HepG2 (cell line): ENCODE data around the gene TERB2. TPM values are rescaled to one million over a fixed set of nuclear protein-coding genes. Genes with fewer than 3 reads are reported as not detected.
"Not testable (repeated sequence)": the region's sequence is repeated elsewhere in the genome, so short reads cannot be mapped to it uniquely, and the experiment has no call there.

ENCODE experiments used
- ATAC-seq: fragments of 200-7000 bp; cut with Tn5 transposase; 3 replicates; pipeline ENCODE4 v1.9.1; 2020; ENCODE audit warnings: mild to moderate bottlenecking, moderate library complexity
- BruUV-seq: library from RNA; stranded (reverse); fragments of 400-500 nt; replicated peaks from 2 replicates; lab custom pipeline; 2021; lab: Mats Ljungman, UMichigan
- CTCF ChIA-PET: fragments of 300-600 bp; formaldehyde crosslinking; extraction: SDS; loops from one replicate; lab custom pipeline; 2021; ENCODE audit warnings: low total read pairs, inconsistent platforms, low intra/inter-chr PET ratio; lab: Yijun Ruan, JAX
- POLR2A ChIA-PET: fragments of 350-600 bp; sonication (Branson Sonifier 250); formaldehyde crosslinking; loops from one replicate; lab custom pipeline; 2020; ENCODE audit warnings: antibody characterized with exemption, inconsistent platforms; lab: Yijun Ruan, JAX
- DNase-seq: peaks from one replicate; pipeline ENCODE4 v3.0.0-alpha.2; 2015; ENCODE audit warnings: low spot score
- FAIRE-seq: peaks from 3 replicates; lab custom pipeline; 2011; peaks lifted over from hg19 to GRCh38; lab: Jason Lieb, UNC
- H2AFZ ChIP-seq: one replicate; pipeline ENCODE4 v1.6.1; 2011; ENCODE audit warnings: low read length, inconsistent platforms
- H3K27ac ChIP-seq: fragments of 300-600 bp; 3 replicates; pipeline ENCODE4 v1.8.0; 2011; ENCODE audit warnings: mixed run types, mild to moderate bottlenecking, mixed read lengths, low read length, inconsistent platforms; ENCODE audit not compliant: insufficient read depth; ENCODE audit errors: extremely low read length
- H3K27me3 ChIP-seq, 2 experiments: fragments of 200-600 bp in 1 of 2; 2 replicates in 1 of 2; 3 replicates in 1 of 2; pipeline versions ENCODE4 v1.6.0 to v1.8.0; 2011; ENCODE audit warnings: low read length in 2 of 2, mild to moderate bottlenecking in 2 of 2, moderate library complexity in 2 of 2, inconsistent platforms in 1 of 2; ENCODE audit not compliant: insufficient read depth in 2 of 2, control insufficient read depth in 1 of 2
- H3K36me3 ChIP-seq, 2 experiments: fragments of 200-600 bp in 1 of 2; replicated peaks in 1 of 2; 2 replicates in 1 of 2; 3 replicates in 1 of 2; pipeline versions ENCODE4 v1.5.1 to v1.8.0; 2011; ENCODE audit warnings: low read length in 2 of 2, inconsistent platforms in 1 of 2; ENCODE audit not compliant: insufficient read depth in 2 of 2, control insufficient read depth in 1 of 2
- H3K4me1 ChIP-seq: 2 replicates; pipeline ENCODE4 v1.5.1; 2012; ENCODE audit warnings: low read length, inconsistent platforms; ENCODE audit not compliant: insufficient read depth
- H3K4me2 ChIP-seq: 2 replicates; pipeline ENCODE4 v1.6.0; 2011; ENCODE audit warnings: low read depth, low read length, inconsistent platforms
- H3K4me3 ChIP-seq, 3 experiments: fragments of 200-600 bp in 1 of 3; sonication (generic), shearing (Covaris generic) in 1 of 3; replicated peaks in 1 of 3; 2 replicates each; pipeline ENCODE4 v1.5.1; 2011 to 2016; ENCODE audit warnings: low read length in 3 of 3, inconsistent platforms in 2 of 3, low read depth in 2 of 3, mild to moderate bottlenecking in 2 of 3, control low read depth in 1 of 3, mixed read lengths in 1 of 3; ENCODE audit not compliant: insufficient read depth in 1 of 3
- H3K79me2 ChIP-seq: one replicate; pipeline ENCODE4 v1.6.1; 2011; ENCODE audit warnings: low read length, inconsistent platforms; ENCODE audit not compliant: insufficient read depth
- H3K9ac ChIP-seq: 2 replicates; pipeline ENCODE4 v1.6.0; 2011; ENCODE audit warnings: mild to moderate bottlenecking, low read depth, low read length, inconsistent platforms; ENCODE audit not compliant: insufficient read depth
- H3K9me3 ChIP-seq: 2 replicates; pipeline ENCODE4 v1.5.1; 2012; ENCODE audit warnings: mild to moderate bottlenecking, low read length
- H4K20me1 ChIP-seq: 2 replicates; pipeline ENCODE4 v1.6.0; 2011; ENCODE audit warnings: inconsistent platforms, mild to moderate bottlenecking, low read length, moderate library complexity; ENCODE audit not compliant: insufficient read depth
- DRAP1 ChIP-seq: IDR thresholded peaks from 2 replicates; pipeline ENCODE4 v1.6.1; 2016; ENCODE audit warnings: missing genetic modification reagents, missing compliant biosample characterization
- GATA4 ChIP-seq: sonication (generic); IDR thresholded peaks from 2 replicates; pipeline ENCODE4 v1.6.1; 2016; ENCODE audit warnings: antibody characterized with exemption, low read depth, borderline replicate concordance
- HDAC6 ChIP-seq: fragments of 200-600 bp; sonication (generic); IDR thresholded peaks from 2 replicates; pipeline ENCODE4 v1.7.0; 2017; ENCODE audit warnings: mild to moderate bottlenecking, antibody characterized with exemption, low read length, low read depth
- KIAA2018 ChIP-seq: sonication (generic); formaldehyde crosslinking; IDR thresholded peaks from 2 replicates; pipeline ENCODE4 v1.5.0; 2020; ENCODE audit warnings: mild to moderate bottlenecking, missing genetic modification reagents, borderline replicate concordance
- MBNL3 ChIP-seq: fragments of 250-450 bp; sonication (Bioruptor Pico); conservative IDR thresholded peaks from 2 replicates; pipeline ENCODE4 v1.8.0; 2022; ENCODE audit warnings: mild to moderate bottlenecking, inconsistent platforms
- NR2F2 ChIP-seq: IDR thresholded peaks from 2 replicates; pipeline ENCODE4 v1.6.1; 2012; ENCODE audit warnings: low read depth, inconsistent platforms, borderline replicate concordance
- ZNF350 ChIP-seq: sonication (generic); formaldehyde crosslinking; IDR thresholded peaks from 2 replicates; pipeline ENCODE4 v1.4.0; 2020; ENCODE audit warnings: mild to moderate bottlenecking, low read depth, missing genetic modification reagents, borderline replicate concordance
- ZNF614 ChIP-seq: IDR thresholded peaks from 2 replicates; pipeline ENCODE4 v1.6.1; 2018; ENCODE audit warnings: missing biosample characterization, missing genetic modification reagents, inconsistent platforms, borderline replicate concordance
- ZNF766 ChIP-seq: sonication (generic); formaldehyde crosslinking; IDR thresholded peaks from 2 replicates; pipeline ENCODE4 v1.5.0; 2020; ENCODE audit warnings: missing genetic modification reagents, borderline replicate concordance
- WGBS: methylation state at CpG from one replicate; pipeline ENCODE4 v1.1.6; 2017; ENCODE audit warnings: low lambda C conversion rate; 5-methylcytosine and 5-hydroxymethylcytosine counted together
- in situ Hi-C: cut with HindIII; loops from 2 replicates; pipeline ENCODE4 v1.10.0; 2017; ENCODE audit warnings: low pct_unique_long_range_greater_than_20kb; ENCODE audit not compliant: extremely low pct_ligation_motif_present
- intact Hi-C: fragments of 100-400 bp; cut with micrococcal nuclease; formaldehyde crosslinking; loops from one replicate; pipeline ENCODE4 v1.10.0; 2022; ENCODE audit not compliant: unreplicated experiment
- polyA plus RNA-seq, 8 experiments: library from polyadenylated mRNA; depleted of rRNA in 3 of 8; stranded (reverse) in 7 of 8; unstranded in 1 of 8; fragments of >200 nt; fragmentation: Illumina TruSeq in 4 of 8; extraction: Trizol in 4 of 8; gene quantifications; 2 replicates each; pipeline versions ENCODE4 v1.2.1 to v1.2.3, GENCODE V29; 2011 to 2016; ENCODE audit warnings: low read depth in 4 of 8, missing spikeins in 1 of 8, mixed read lengths in 1 of 8; ENCODE audit not compliant: insufficient read depth in 1 of 8
- total RNA-seq, 5 experiments: library from RNA; depleted of rRNA; stranded (reverse); fragments of >200 nt; fragmentation: Illumina TruSeq; extraction: Trizol; gene quantifications; 2 replicates each; pipeline ENCODE4 v1.2.3, GENCODE V29; 2016; ENCODE audit warnings: low read depth in 1 of 5

The TERB2 gene
- total and polyA plus RNA-seq, 2 of the 13 experiments (the other 11 are each of a cell fraction or from before 2014, with no cell fraction given): not detected

GRCh38 chr15:44997632-44998031 is 41.1 kb downstream of the TERB2 start:
- H3K27ac ChIP-seq, H3K4me3 ChIP-seq, in situ Hi-C loops, FAIRE-seq, H3K79me2 ChIP-seq, H3K4me2 ChIP-seq, H4K20me1 ChIP-seq, H2AFZ ChIP-seq, DNase-seq, H3K36me3 ChIP-seq, H3K9me3 ChIP-seq, H3K9ac ChIP-seq, CTCF ChIA-PET, BruUV-seq, intact Hi-C loops, POLR2A ChIA-PET, H3K27me3 ChIP-seq, ATAC-seq: not testable (repeated sequence)
- peaks cover 19% of the 10 kb centered on the region for H3K4me1 ChIP-seq
- 65% methylated on average over 3 of the region's 3 CpGs for WGBS

- Histone ChIP-seq H3K79me2 (no peaks in the 10 kb centered on the region), H3K27ac (no peak overlapping the region), H3K4me3 (no peak overlapping the region), H3K36me3 (no peaks in the 10 kb centered on the region), H2AFZ (no peak overlapping the region), H3K4me1 (peaks cover 33% of the 10 kb centered on the region), H3K9me3 (no peaks in the 10 kb centered on the region), H3K27me3 (no peaks in the 10 kb centered on the region), H3K4me2 (no peak overlapping the region), H4K20me1 (no peaks in the 10 kb centered on the region), H3K9ac (no peak overlapping the region)
- FAIRE-seq: no peak
- POLR2A ChIA-PET: no interaction called here
- DNase-seq: no peak
- intact Hi-C loops (no loop called here), in situ Hi-C loops (no loop called here)
- WGBS: 70% methylated on average over 2 of the region's 2 CpGs
- no TSS peak for BruUV-seq
- no peak for ATAC-seq
- CTCF ChIA-PET: no interaction called here
- no peak for TF ChIP-seq KIAA2018 (CRISPR knock-in tag)
- no peak for TF ChIP-seq DRAP1 (CRISPR knock-in tag)
- no peak for TF ChIP-seq MBNL3 (CRISPR knock-in tag)
- TF ChIP-seq HDAC6: no peak
- TF ChIP-seq NR2F2: no peak
- TF ChIP-seq ZNF766 (CRISPR knock-in tag): no peak
- TF ChIP-seq ZNF350 (CRISPR knock-in tag): no peak
- no peak for TF ChIP-seq GATA4
- no peak for TF ChIP-seq ZNF614 (CRISPR knock-in tag)
These were observed 42.6 kb downstream of the TERB2 start for GRCh38 chr15:44999105-44999504.
